K562 (cell line): ENCODE data around the gene TMEM132C. TPM values are rescaled to one million over a fixed set of nuclear protein-coding genes. Genes with fewer than 3 reads are reported as not detected.

Source experiments
- ATAC-seq: fragments of 200-7000 bp; cut with Tn5 transposase; 3 replicates; pipeline ENCODE4 v1.9.1; 2020; ENCODE audit warnings: moderate library complexity
- BruUV-seq: library from RNA; stranded (reverse); fragments of 400-500 nt; replicated peaks from 2 replicates; lab custom pipeline; 2021; lab: Mats Ljungman, UMichigan
- CTCF ChIA-PET: fragments of 300-600 bp; formaldehyde crosslinking; extraction: SDS; loops from one replicate; lab custom pipeline; 2021; ENCODE audit warnings: low intra/inter-chr PET ratio; lab: Yijun Ruan, JAX
- POLR2A ChIA-PET: fragments of 300-600, 350-650 bp; sonication (Branson Sonifier 250); formaldehyde crosslinking; extraction: SDS; loops from one replicate; lab custom pipeline; 2021; ENCODE audit warnings: antibody characterized with exemption, inconsistent platforms; lab: Yijun Ruan, JAX
- DNase-seq, 4 experiments: peaks; one replicate each; pipeline versions ENCODE4 v3.0.0 to v3.0.0-alpha.2; 2011 to 2018; ENCODE audit warnings: low spot score in 3 of 4, mixed read lengths in 3 of 4; ENCODE audit errors: extremely low read depth in 1 of 4
- FAIRE-seq: peaks from 2 replicates; lab custom pipeline; 2011; peaks lifted over from hg19 to GRCh38; lab: Jason Lieb, UNC
- H2AFZ ChIP-seq: 2 replicates; pipeline ENCODE4 v1.6.0; 2011; ENCODE audit warnings: low read depth, low read length, control low read depth, inconsistent platforms
- H3K27ac ChIP-seq: fragments of 200-600 bp; 3 replicates; pipeline ENCODE4 v1.8.0; 2011; ENCODE audit warnings: low read depth, mild to moderate bottlenecking, control low read depth, inconsistent platforms, low read length, moderate library complexity, mixed read lengths; ENCODE audit errors: extremely low read depth
- H3K27me3 ChIP-seq, 2 experiments: fragments of 300-600 bp in 1 of 2; 2 replicates in 1 of 2; 3 replicates in 1 of 2; pipeline versions ENCODE4 v1.6.0 to v1.8.0; 2011; ENCODE audit warnings: inconsistent platforms in 2 of 2, low read length in 2 of 2, mild to moderate bottlenecking in 1 of 2, mixed read lengths in 1 of 2, moderate library complexity in 1 of 2; ENCODE audit not compliant: control insufficient read depth in 2 of 2, insufficient read depth in 2 of 2
- H3K36me3 ChIP-seq: fragments of 300-600 bp; 3 replicates; pipeline ENCODE4 v1.8.0; 2011; ENCODE audit warnings: mild to moderate bottlenecking, low read length, inconsistent platforms; ENCODE audit not compliant: control insufficient read depth, insufficient read depth
- H3K4me1 ChIP-seq, 2 experiments: fragments of 200-600 bp in 1 of 2; replicated peaks in 1 of 2; 2 replicates in 1 of 2; 3 replicates in 1 of 2; pipeline versions ENCODE4 v1.5.1 to v1.8.0; 2011; ENCODE audit warnings: inconsistent platforms in 2 of 2, low read length in 2 of 2, mild to moderate bottlenecking in 1 of 2, mixed read lengths in 1 of 2, moderate library complexity in 1 of 2; ENCODE audit not compliant: control insufficient read depth in 2 of 2, insufficient read depth in 2 of 2
- H3K4me2 ChIP-seq: 2 replicates; pipeline ENCODE4 v1.6.1; 2011; ENCODE audit warnings: low read length, control low read depth, inconsistent platforms, mixed read lengths; ENCODE audit not compliant: insufficient read depth
- H3K4me3 ChIP-seq: fragments of 200-600 bp; sonication (generic), shearing (Covaris generic); 2 replicates; pipeline ENCODE4 v1.5.1; 2016; ENCODE audit warnings: control low read depth, inconsistent platforms
- H3K79me2 ChIP-seq: fragments of 200-600 bp; 3 replicates; pipeline ENCODE4 v1.8.0; 2011; ENCODE audit warnings: low read length, inconsistent platforms; ENCODE audit not compliant: control insufficient read depth, insufficient read depth
- H3K9ac ChIP-seq, 2 experiments: 2 replicates each; pipeline versions ENCODE4 v1.6.0 to v1.6.1; 2011; ENCODE audit warnings: low read depth in 2 of 2, low read length in 2 of 2, control low read depth in 1 of 2, inconsistent platforms in 1 of 2, mild to moderate bottlenecking in 1 of 2, mixed read lengths in 1 of 2; ENCODE audit not compliant: insufficient read depth in 1 of 2
- H3K9me1 ChIP-seq: one replicate; pipeline ENCODE4 v1.6.0; 2011; ENCODE audit warnings: inconsistent platforms, mild to moderate bottlenecking, low read length, moderate library complexity; ENCODE audit not compliant: control insufficient read depth, insufficient read depth
- H3K9me3 ChIP-seq: replicated peaks from 2 replicates; pipeline ENCODE4 v1.5.1; 2011; ENCODE audit warnings: low read depth, low read length, inconsistent platforms; ENCODE audit not compliant: control insufficient read depth, insufficient read depth
- H4K20me1 ChIP-seq: replicated peaks from 2 replicates; pipeline ENCODE4 v1.6.1; 2011; ENCODE audit warnings: low read length, inconsistent platforms, mixed read lengths; ENCODE audit not compliant: control insufficient read depth, insufficient read depth
- BMI1 ChIP-seq: fragments of 150-350 bp; IDR thresholded peaks from 2 replicates; pipeline ENCODE4 v1.6.1; 2014; ENCODE audit warnings: low read length
- DDX20 ChIP-seq: fragments of 450-650 bp; IDR thresholded peaks from 2 replicates; pipeline ENCODE4 v1.6.1; 2016; ENCODE audit warnings: missing genetic modification characterization, low read depth, mild to moderate bottlenecking, missing compliant biosample characterization, moderate library complexity
- PML ChIP-seq: IDR thresholded peaks from 2 replicates; pipeline ENCODE4 v1.6.1; 2012; ENCODE audit warnings: low read length, inconsistent platforms
- WGBS: fragments of 100-300 bp; shearing (Covaris generic); methylation state at CpG from one replicate; pipeline ENCODE4 v1.1.6; 2016; ENCODE audit warnings: low coverage, mixed read lengths; ENCODE audit not compliant: insufficient coverage; ENCODE audit errors: missing lambda C conversion rate; 5-methylcytosine and 5-hydroxymethylcytosine counted together
- in situ Hi-C: fragments of 300-500 bp; cut with MboI; formaldehyde crosslinking; loops from 4 replicates; pipeline ENCODE4 v1.15.0; 2018; ENCODE audit warnings: inconsistent platforms, mixed read lengths
- intact Hi-C: fragments of 100-400 bp; cut with micrococcal nuclease; formaldehyde crosslinking; loops from 2 replicates; pipeline ENCODE4 v1.14.2; 2022
- polyA plus RNA-seq, 8 experiments: library from polyadenylated mRNA; depleted of rRNA in 4 of 8; stranded (reverse) in 5 of 8; unstranded in 3 of 8; fragments of >200 nt; fragmentation: Nextera tagmentation in 2 of 8; fragmentation: Illumina TruSeq in 1 of 8; extraction: Ambion mirVana in 2 of 8; extraction: Trizol in 1 of 8; gene quantifications; 2 replicates each; pipeline versions ENCODE4 v1.2.1 to v1.2.3, GENCODE V29; 2011 to 2014; ENCODE audit warnings: inconsistent platforms in 1 of 8, missing spikeins in 1 of 8
- total RNA-seq, 7 experiments: library from RNA; depleted of rRNA in 6 of 7; stranded (reverse); fragments of >200 nt in 6 of 7; fragmentation: Illumina TruSeq in 2 of 7; extraction: Trizol in 2 of 7; gene quantifications; 2 replicates each; pipeline versions ENCODE4 v1.2.1 to v1.2.3, GENCODE V29; 2011 to 2021; ENCODE audit warnings: low replicate concordance in 1 of 7
- TF ChIP-seq, protein P1 (sequence below): fragments of 200-400 bp; formaldehyde crosslinking; IDR thresholded peaks from 2 replicates; pipeline ENCODE4 v1.6.1; 2017; ENCODE audit warnings: mild to moderate bottlenecking, low read depth, low read length, moderate library complexity

TMEM132C gene
- total and polyA plus RNA-seq, 9 of the 15 experiments (the other 6 are each of a cell fraction or from before 2014, with no cell fraction given), result not detected

DNA sequence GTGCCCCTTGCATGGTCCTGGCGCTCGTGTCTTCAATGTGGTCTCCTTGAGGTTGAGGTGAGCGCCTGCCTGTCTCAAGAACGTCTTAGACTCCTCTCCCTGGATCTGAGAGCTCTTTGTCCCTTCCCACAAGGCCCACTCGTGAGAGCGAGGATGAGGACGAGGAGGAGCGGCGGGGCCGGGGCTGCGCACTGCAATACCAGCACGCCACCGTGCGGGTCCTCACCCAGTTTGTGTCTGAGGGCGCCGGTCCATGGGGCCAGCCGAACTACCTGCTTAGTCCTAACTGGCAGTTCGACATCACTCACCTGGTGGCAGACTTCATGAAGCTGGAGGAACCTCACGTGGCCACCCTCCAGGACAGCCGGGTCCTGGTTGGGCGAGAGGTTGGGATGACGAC is 428.7 kb downstream of the TMEM132C start:
- Histone ChIP-seq H3K9me3 (no peaks in the 10 kb centered on the region), H3K27ac (no peak overlapping the region), H3K4me1 (no peaks in the 10 kb centered on the region), H3K4me3 (no peak overlapping the region), H3K27me3 (peaks cover 0 to 9% of the 10 kb centered on the region in 2 experiments; a peak in 2 of 5 replicates), H3K9me1 (no peaks in the 10 kb centered on the region), H2AFZ (no peak overlapping the region), H3K79me2 (no peaks in the 10 kb centered on the region), H4K20me1 (no peaks in the 10 kb centered on the region; the same call in 1 of the 2 replicates), H3K9ac (no peak overlapping the region), H3K36me3 (no peaks in the 10 kb centered on the region), H3K4me2 (no peak overlapping the region)
- no peak for TF ChIP-seq DDX20
- DNase-seq (no peak), FAIRE-seq (no peak), ATAC-seq (no peak)
- ChIA-PET POLR2A (no interaction called here), CTCF (no interaction called here)
- BruUV-seq, result no TSS peak
- intact Hi-C loops, result no loop called here
- 2% methylated on average over 21 of the region's 22 CpGs for WGBS
- in situ Hi-C loops, result no loop called here

DNA sequence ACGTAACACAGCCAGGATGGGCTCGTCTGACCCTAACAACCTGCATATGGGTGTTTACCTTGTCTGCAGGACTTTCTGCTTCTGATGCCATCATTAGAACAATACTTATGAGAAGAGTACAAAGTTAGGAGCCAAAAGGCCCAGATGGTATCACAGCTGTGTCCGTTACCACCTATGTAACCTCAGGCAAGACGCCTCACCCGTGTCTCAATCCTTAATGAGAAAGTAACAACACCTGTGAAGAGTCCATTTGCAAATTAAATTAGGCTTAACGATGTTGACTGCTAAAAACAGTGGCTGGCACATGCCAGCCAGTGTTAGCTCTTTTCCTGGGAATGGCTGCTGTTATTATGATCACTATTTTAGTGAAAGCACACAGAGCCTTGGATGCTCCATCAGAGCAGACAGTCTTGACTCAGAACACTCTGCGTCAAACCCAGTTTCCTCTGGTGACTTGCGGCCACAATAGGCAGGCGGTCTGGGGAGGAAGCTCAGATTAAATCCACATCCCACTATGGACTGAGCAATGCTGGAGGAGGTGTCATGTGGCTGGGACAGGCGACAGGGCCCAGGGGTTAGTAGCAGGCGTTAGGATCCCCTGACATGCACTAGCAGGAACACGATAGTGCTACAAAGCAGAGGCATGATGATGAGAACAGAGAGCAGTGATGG is 431.5 kb downstream of the TMEM132C start:
- no peak overlapping the region for H3K9ac ChIP-seq
- ChIA-PET CTCF (no interaction called here), POLR2A (no interaction called here)
- H3K4me1 ChIP-seq, result no peaks in the 10 kb centered on the region
- 1% methylated on average over 12 of the region's 12 CpGs for WGBS
- BruUV-seq, result no TSS peak
- in situ Hi-C loops, result no loop called here
- H3K4me2 ChIP-seq, result no peak overlapping the region
- FAIRE-seq (no peak), DNase-seq (no peak), ATAC-seq (no peak)
- no peaks in the 10 kb centered on the region for H3K36me3 ChIP-seq
- H3K27me3 ChIP-seq, result peaks cover 0 to 16% of the 10 kb centered on the region in 2 experiments; a peak in 2 of 5 replicates
- no peak overlapping the region for H3K4me3 ChIP-seq
- TF ChIP-seq BMI1 (no peak), PML (no peak)
- TF ChIP-seq, protein P1, sequence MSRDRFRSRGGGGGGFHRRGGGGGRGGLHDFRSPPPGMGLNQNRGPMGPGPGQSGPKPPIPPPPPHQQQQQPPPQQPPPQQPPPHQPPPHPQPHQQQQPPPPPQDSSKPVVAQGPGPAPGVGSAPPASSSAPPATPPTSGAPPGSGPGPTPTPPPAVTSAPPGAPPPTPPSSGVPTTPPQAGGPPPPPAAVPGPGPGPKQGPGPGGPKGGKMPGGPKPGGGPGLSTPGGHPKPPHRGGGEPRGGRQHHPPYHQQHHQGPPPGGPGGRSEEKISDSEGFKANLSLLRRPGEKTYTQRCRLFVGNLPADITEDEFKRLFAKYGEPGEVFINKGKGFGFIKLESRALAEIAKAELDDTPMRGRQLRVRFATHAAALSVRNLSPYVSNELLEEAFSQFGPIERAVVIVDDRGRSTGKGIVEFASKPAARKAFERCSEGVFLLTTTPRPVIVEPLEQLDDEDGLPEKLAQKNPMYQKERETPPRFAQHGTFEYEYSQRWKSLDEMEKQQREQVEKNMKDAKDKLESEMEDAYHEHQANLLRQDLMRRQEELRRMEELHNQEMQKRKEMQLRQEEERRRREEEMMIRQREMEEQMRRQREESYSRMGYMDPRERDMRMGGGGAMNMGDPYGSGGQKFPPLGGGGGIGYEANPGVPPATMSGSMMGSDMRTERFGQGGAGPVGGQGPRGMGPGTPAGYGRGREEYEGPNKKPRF, result no peak
- H2AFZ ChIP-seq, result no peak overlapping the region
- H3K9me3 ChIP-seq, result no peaks in the 10 kb centered on the region
- no peaks in the 10 kb centered on the region for H3K9me1 ChIP-seq
- H4K20me1 ChIP-seq, result no peaks in the 10 kb centered on the region
- intact Hi-C loops, result no loop called here
- no peak overlapping the region for H3K27ac ChIP-seq
- H3K79me2 ChIP-seq, result no peaks in the 10 kb centered on the region
